Measurements from ENCODE around the gene DOCK4.

GRCh38 chr7:112116358-112116757 lies 89.8 kb downstream of the DOCK4 start:
- TF ChIP-seq CTCF (IDR thresholded peaks at IDR 0.05) (no peak), POLR2A (IDR thresholded peaks at IDR 0.05) (no peak)
